Hepatocyte (in vitro differentiated cells): ENCODE data around the gene OR52H1.

Experiments used
- EZH2 ChIP-seq: fragments of 200-600 bp; sonication (generic); IDR thresholded peaks from 2 replicates; pipeline ENCODE4 v1.6.1; 2016; ENCODE audit warnings: antibody characterized with exemption, mild to moderate bottlenecking, borderline replicate concordance
- EZH2phosphoT487 ChIP-seq: fragments of 200-600 bp; sonication (generic); IDR thresholded peaks from one replicate; pipeline ENCODE4 v1.6.1; 2018; ENCODE audit warnings: antibody characterized with exemption, mild to moderate bottlenecking, low read depth, moderate library complexity; ENCODE audit not compliant: unreplicated experiment, severe bottlenecking
- TF ChIP-seq, protein P1 (sequence below): fragments of 200-600 bp; sonication (generic); IDR thresholded peaks from 2 replicates; pipeline ENCODE4 v1.5.1; 2016; ENCODE audit warnings: antibody characterized with exemption, mild to moderate bottlenecking; ENCODE audit not compliant: poor library complexity

DNA sequence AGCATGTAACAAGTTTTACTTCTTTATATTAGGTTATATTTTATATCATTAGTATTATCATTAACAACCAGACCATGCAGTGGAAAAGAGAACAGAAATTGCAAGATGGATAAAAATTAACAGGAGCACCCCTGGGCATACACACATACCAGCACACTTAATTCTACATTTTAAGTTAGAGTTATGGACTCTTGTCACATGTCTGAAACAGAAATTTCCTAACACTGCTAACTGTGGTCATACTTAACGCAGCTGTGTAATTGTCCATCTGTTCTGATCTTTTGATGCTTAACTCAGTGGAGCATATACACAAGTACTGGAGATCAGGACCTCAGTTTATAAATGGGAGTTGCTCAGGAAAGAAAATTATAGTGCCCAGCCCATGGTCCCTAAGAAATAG is 358 bp downstream of the OR52H1 start:
- TF ChIP-seq, protein P1, sequence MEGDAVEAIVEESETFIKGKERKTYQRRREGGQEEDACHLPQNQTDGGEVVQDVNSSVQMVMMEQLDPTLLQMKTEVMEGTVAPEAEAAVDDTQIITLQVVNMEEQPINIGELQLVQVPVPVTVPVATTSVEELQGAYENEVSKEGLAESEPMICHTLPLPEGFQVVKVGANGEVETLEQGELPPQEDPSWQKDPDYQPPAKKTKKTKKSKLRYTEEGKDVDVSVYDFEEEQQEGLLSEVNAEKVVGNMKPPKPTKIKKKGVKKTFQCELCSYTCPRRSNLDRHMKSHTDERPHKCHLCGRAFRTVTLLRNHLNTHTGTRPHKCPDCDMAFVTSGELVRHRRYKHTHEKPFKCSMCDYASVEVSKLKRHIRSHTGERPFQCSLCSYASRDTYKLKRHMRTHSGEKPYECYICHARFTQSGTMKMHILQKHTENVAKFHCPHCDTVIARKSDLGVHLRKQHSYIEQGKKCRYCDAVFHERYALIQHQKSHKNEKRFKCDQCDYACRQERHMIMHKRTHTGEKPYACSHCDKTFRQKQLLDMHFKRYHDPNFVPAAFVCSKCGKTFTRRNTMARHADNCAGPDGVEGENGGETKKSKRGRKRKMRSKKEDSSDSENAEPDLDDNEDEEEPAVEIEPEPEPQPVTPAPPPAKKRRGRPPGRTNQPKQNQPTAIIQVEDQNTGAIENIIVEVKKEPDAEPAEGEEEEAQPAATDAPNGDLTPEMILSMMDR: no peak
- no peak for TF ChIP-seq EZH2phosphoT487
- no peak for TF ChIP-seq EZH2
